ENCODE data around the gene MAP4K2.

DNA sequence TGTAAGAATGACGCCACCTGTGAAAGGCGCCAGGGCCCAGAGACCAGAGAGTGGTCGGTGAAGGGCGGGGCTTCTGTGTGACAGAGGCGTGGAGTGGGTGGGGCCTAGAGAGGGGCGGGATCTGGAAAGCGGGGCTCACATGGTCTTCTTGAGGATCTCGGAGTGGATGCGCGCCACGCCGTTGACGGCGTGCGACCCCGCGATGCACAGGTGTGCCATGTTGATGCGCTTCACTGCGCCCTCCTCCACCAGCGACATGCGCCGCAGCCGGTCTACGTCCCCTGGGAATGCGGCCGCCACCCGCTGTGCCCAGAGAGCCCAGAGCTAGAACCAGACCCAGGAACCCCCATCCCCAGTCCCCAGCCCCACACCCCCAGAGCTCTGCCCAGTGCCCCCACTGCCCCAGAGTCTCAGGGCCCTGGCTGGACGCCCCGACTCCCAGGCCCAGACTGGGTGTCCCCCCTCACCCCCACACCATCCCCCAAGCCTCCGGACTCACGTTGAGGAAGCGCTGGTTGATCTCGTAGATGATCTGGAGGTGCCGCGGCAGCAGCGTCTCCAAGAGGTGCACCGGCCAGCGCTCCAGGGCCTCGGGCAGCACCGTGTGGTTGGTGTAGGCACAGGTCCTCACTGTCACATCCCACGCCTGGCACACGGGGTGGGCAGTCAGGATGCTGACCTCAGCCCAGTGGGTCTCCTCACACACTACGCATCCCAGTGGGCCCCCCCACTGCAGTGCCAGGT is 49.5 kb downstream of the MAP4K2 start:
- TF ChIP-seq POLR2A (IDR thresholded peaks at IDR 0.05) = no peak
- TF ChIP-seq, protein P1, sequence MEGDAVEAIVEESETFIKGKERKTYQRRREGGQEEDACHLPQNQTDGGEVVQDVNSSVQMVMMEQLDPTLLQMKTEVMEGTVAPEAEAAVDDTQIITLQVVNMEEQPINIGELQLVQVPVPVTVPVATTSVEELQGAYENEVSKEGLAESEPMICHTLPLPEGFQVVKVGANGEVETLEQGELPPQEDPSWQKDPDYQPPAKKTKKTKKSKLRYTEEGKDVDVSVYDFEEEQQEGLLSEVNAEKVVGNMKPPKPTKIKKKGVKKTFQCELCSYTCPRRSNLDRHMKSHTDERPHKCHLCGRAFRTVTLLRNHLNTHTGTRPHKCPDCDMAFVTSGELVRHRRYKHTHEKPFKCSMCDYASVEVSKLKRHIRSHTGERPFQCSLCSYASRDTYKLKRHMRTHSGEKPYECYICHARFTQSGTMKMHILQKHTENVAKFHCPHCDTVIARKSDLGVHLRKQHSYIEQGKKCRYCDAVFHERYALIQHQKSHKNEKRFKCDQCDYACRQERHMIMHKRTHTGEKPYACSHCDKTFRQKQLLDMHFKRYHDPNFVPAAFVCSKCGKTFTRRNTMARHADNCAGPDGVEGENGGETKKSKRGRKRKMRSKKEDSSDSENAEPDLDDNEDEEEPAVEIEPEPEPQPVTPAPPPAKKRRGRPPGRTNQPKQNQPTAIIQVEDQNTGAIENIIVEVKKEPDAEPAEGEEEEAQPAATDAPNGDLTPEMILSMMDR (IDR thresholded peaks at IDR 0.05 in 4 of 5, conservative IDR thresholded peaks at IDR 0.05 in 1 of 5) = no peak
